ENCODE results near the gene REXO5. TPM values are rescaled to one million over a fixed set of nuclear protein-coding genes. Genes with fewer than 3 reads are reported as not detected.

Gene REXO5
- total and polyA plus RNA-seq, 9 of the 15 experiments (the other 6 are each of a cell fraction or from before 2014, with no cell fraction given) = 10.5 to 45.1 (median 25.4) TPM

DNA sequence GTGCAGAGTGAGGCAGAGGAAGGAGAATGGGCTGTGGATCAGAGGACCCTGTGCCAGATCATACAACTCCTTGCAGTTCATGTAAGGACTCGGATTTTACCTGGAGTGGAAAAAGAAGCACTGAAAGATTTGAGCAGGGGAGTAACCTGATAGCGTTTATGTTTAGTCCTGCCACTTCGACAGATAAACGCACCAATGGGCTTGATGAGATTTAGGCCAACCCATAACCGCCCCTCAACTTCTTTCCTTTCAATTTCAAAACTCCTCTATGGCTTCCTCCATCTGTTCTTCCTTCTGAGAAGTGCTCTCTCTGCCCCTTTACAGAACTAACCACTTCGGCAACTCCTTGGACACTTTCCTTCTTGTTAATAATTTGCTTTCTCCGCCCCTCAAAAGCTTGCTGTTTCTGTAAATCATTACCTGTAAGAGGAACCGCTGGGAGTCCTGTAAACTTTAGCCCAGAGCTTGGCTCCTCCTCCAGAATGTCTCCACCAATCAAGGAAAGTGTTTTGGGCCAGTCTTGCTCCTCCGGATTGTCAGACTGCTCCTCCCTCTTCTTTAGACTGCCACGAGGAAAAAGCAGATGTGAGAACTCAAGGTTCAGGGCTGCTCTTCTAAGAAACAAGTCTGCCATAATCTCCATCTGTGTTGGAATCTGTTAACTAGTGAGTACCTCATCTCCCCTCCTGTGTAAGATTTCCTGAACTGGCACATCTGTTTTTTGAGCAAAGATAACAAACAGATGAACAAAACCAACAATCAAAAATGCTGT lies 42.7 kb upstream of the REXO5 start, which contains the start of gene ACSM3 (continued):
- TF ChIP-seq, protein P1, sequence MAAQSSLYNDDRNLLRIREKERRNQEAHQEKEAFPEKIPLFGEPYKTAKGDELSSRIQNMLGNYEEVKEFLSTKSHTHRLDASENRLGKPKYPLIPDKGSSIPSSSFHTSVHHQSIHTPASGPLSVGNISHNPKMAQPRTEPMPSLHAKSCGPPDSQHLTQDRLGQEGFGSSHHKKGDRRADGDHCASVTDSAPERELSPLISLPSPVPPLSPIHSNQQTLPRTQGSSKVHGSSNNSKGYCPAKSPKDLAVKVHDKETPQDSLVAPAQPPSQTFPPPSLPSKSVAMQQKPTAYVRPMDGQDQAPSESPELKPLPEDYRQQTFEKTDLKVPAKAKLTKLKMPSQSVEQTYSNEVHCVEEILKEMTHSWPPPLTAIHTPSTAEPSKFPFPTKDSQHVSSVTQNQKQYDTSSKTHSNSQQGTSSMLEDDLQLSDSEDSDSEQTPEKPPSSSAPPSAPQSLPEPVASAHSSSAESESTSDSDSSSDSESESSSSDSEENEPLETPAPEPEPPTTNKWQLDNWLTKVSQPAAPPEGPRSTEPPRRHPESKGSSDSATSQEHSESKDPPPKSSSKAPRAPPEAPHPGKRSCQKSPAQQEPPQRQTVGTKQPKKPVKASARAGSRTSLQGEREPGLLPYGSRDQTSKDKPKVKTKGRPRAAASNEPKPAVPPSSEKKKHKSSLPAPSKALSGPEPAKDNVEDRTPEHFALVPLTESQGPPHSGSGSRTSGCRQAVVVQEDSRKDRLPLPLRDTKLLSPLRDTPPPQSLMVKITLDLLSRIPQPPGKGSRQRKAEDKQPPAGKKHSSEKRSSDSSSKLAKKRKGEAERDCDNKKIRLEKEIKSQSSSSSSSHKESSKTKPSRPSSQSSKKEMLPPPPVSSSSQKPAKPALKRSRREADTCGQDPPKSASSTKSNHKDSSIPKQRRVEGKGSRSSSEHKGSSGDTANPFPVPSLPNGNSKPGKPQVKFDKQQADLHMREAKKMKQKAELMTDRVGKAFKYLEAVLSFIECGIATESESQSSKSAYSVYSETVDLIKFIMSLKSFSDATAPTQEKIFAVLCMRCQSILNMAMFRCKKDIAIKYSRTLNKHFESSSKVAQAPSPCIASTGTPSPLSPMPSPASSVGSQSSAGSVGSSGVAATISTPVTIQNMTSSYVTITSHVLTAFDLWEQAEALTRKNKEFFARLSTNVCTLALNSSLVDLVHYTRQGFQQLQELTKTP (IDR thresholded peaks at IDR 0.05; ENCODE audit: low read depth in 1 of 2, partially characterized antibody in 2 of 2) = peak in 1 of 2 experiments; percentile 26
- TF ChIP-seq KLF6 (CRISPR knock-in tag; IDR thresholded peaks at IDR 0.05; ENCODE audit: borderline replicate concordance) = peak; percentile 32; the same call in 1 of the 2 replicates
- TF ChIP-seq SAFB2 (IDR thresholded peaks at IDR 0.05; ENCODE audit: borderline replicate concordance, low read depth, low read length, severe bottlenecking) = no peak
- no peak for TF ChIP-seq ZNF695 (CRISPR knock-in tag; IDR thresholded peaks at IDR 0.05)
- TF ChIP-seq ZNF75A (CRISPR knock-in tag; IDR thresholded peaks at IDR 0.05) = peak; percentile 62; the same call in 1 of the 2 replicates
- TF ChIP-seq, protein P2, sequence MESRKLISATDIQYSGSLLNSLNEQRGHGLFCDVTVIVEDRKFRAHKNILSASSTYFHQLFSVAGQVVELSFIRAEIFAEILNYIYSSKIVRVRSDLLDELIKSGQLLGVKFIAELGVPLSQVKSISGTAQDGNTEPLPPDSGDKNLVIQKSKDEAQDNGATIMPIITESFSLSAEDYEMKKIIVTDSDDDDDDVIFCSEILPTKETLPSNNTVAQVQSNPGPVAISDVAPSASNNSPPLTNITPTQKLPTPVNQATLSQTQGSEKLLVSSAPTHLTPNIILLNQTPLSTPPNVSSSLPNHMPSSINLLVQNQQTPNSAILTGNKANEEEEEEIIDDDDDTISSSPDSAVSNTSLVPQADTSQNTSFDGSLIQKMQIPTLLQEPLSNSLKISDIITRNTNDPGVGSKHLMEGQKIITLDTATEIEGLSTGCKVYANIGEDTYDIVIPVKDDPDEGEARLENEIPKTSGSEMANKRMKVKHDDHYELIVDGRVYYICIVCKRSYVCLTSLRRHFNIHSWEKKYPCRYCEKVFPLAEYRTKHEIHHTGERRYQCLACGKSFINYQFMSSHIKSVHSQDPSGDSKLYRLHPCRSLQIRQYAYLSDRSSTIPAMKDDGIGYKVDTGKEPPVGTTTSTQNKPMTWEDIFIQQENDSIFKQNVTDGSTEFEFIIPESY (CRISPR knock-in tag; IDR thresholded peaks at IDR 0.05) = 0 out of 2 replicates have a peak, but pooled peaks have one; percentile 7
- no peak for TF ChIP-seq NEUROD1 (IDR thresholded peaks at IDR 0.05; ENCODE audit: borderline replicate concordance, low read depth, low read length, partially characterized antibody)
- peak; percentile 33; the same call in 1 of the 2 replicates for TF ChIP-seq PHF8 (IDR thresholded peaks at IDR 0.05; ENCODE audit: borderline replicate concordance, low read length)
- TF ChIP-seq, protein P3, sequence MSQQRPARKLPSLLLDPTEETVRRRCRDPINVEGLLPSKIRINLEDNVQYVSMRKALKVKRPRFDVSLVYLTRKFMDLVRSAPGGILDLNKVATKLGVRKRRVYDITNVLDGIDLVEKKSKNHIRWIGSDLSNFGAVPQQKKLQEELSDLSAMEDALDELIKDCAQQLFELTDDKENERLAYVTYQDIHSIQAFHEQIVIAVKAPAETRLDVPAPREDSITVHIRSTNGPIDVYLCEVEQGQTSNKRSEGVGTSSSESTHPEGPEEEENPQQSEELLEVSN (IDR thresholded peaks at IDR 0.05; ENCODE audit: borderline replicate concordance in 1 of 2, extremely low read depth in 1 of 2, insufficient read depth in 1 of 2, insufficient read length in 1 of 2, low read depth in 1 of 2, low read length in 1 of 2, poor library complexity in 1 of 2, severe bottlenecking in 1 of 2) = peak in 1 of 2 experiments; percentile 40
- TF ChIP-seq, protein P4, sequence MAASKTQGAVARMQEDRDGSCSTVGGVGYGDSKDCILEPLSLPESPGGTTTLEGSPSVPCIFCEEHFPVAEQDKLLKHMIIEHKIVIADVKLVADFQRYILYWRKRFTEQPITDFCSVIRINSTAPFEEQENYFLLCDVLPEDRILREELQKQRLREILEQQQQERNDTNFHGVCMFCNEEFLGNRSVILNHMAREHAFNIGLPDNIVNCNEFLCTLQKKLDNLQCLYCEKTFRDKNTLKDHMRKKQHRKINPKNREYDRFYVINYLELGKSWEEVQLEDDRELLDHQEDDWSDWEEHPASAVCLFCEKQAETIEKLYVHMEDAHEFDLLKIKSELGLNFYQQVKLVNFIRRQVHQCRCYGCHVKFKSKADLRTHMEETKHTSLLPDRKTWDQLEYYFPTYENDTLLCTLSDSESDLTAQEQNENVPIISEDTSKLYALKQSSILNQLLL (CRISPR knock-in tag; IDR thresholded peaks at IDR 0.05; ENCODE audit: borderline replicate concordance) = no peak
- no peak for TF ChIP-seq MAFK (IDR thresholded peaks at IDR 0.05; ENCODE audit: low read length)
- TF ChIP-seq NCOA4 (IDR thresholded peaks at IDR 0.05; ENCODE audit: partially characterized antibody) = no peak
- TF ChIP-seq, protein P5, sequence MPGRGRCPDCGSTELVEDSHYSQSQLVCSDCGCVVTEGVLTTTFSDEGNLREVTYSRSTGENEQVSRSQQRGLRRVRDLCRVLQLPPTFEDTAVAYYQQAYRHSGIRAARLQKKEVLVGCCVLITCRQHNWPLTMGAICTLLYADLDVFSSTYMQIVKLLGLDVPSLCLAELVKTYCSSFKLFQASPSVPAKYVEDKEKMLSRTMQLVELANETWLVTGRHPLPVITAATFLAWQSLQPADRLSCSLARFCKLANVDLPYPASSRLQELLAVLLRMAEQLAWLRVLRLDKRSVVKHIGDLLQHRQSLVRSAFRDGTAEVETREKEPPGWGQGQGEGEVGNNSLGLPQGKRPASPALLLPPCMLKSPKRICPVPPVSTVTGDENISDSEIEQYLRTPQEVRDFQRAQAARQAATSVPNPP (IDR thresholded peaks at IDR 0.05; ENCODE audit: borderline replicate concordance, insufficient read depth, insufficient read length) = no peak
- TF ChIP-seq GABPA (tag; conservative IDR thresholded peaks at IDR 0.05; ENCODE audit: low read depth) = no peak
